Measurements from ENCODE around the gene SCFD2.

SCFD2 gene

GRCh38 chr4:52894443-52894842 is 471.4 kb downstream of the SCFD2 start:
- Histone ChIP-seq H3K4me3 (ENCODE audit: low read depth, low read length) (no peak overlapping the region), H3K36me3 (replicated peaks) (no peaks in the 10 kb centered on the region), H3K27me3 (replicated peaks) (no peaks in the 10 kb centered on the region), H3K27ac (no peak overlapping the region)
- in situ Hi-C loops (cut with HindIII; ENCODE audit: low pct_ligation_motif_present, low sequenced_read_pairs) = no loop called here
- DNase-seq = no peak
- TF ChIP-seq, protein P1, sequence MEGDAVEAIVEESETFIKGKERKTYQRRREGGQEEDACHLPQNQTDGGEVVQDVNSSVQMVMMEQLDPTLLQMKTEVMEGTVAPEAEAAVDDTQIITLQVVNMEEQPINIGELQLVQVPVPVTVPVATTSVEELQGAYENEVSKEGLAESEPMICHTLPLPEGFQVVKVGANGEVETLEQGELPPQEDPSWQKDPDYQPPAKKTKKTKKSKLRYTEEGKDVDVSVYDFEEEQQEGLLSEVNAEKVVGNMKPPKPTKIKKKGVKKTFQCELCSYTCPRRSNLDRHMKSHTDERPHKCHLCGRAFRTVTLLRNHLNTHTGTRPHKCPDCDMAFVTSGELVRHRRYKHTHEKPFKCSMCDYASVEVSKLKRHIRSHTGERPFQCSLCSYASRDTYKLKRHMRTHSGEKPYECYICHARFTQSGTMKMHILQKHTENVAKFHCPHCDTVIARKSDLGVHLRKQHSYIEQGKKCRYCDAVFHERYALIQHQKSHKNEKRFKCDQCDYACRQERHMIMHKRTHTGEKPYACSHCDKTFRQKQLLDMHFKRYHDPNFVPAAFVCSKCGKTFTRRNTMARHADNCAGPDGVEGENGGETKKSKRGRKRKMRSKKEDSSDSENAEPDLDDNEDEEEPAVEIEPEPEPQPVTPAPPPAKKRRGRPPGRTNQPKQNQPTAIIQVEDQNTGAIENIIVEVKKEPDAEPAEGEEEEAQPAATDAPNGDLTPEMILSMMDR (IDR thresholded peaks at IDR 0.05; ENCODE audit: low read depth, low read length, missing control alignments) = no peak

GRCh38 chr4:52892880-52893279 is 473.0 kb downstream of the SCFD2 start:
- no peak overlapping the region for H3K4me3 ChIP-seq (ENCODE audit: low read depth, low read length)
- H3K27ac ChIP-seq = no peak overlapping the region
- in situ Hi-C loops (cut with HindIII; ENCODE audit: low pct_ligation_motif_present, low sequenced_read_pairs) = no loop called here
- no peaks in the 10 kb centered on the region for H3K36me3 ChIP-seq (replicated peaks)
- DNase-seq = no peak
- no peaks in the 10 kb centered on the region for H3K27me3 ChIP-seq (replicated peaks)
- TF ChIP-seq, protein P1 (IDR thresholded peaks at IDR 0.05; ENCODE audit: low read depth, low read length, missing control alignments) = no peak

DNA sequence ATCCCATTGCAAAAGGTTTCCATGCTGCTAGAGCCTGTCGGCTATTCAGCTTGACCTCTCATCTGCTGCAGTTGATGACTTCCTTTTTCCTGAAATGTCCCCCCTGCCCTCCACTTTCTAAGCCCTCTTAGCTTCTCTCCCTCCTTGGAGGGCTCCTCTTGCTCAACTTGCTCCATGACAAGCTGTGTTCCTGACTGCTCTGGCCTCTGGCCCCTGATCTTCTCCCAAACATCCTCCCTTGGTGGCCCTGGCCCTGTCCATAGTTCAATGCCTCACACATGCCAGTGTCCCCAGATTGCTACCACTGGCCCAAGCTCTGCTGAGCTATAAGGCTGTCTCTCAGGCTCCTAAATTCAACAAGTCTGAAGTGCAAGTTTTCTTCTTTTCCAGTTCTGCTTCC is 474.1 kb downstream of the SCFD2 start:
- no peak overlapping the region for H3K27ac ChIP-seq

GRCh38 chr4:52890521-52890791 is 475.4 kb downstream of the SCFD2 start:
- Histone ChIP-seq H3K27me3 (replicated peaks) (no peaks in the 10 kb centered on the region), H3K27ac (no peak overlapping the region), H3K4me3 (ENCODE audit: low read depth, low read length) (no peak overlapping the region), H3K36me3 (replicated peaks) (no peaks in the 10 kb centered on the region)
- TF ChIP-seq, protein P1 (IDR thresholded peaks at IDR 0.05; ENCODE audit: low read depth, low read length, missing control alignments) = no peak
- DNase-seq = no peak
- in situ Hi-C loops (cut with HindIII; ENCODE audit: low pct_ligation_motif_present, low sequenced_read_pairs) = no loop called here

More for the DNA sequence above, 474.1 kb downstream of the SCFD2 start:
- in situ Hi-C loops (cut with HindIII; ENCODE audit: low pct_ligation_motif_present, low sequenced_read_pairs) = no loop called here
- no peak overlapping the region for H3K4me3 ChIP-seq (ENCODE audit: low read depth, low read length)
- no peak for DNase-seq
- no peaks in the 10 kb centered on the region for H3K36me3 ChIP-seq (replicated peaks)
- no peaks in the 10 kb centered on the region for H3K27me3 ChIP-seq (replicated peaks)
- TF ChIP-seq, protein P1 (IDR thresholded peaks at IDR 0.05; ENCODE audit: low read depth, low read length, missing control alignments) = no peak

DNA sequence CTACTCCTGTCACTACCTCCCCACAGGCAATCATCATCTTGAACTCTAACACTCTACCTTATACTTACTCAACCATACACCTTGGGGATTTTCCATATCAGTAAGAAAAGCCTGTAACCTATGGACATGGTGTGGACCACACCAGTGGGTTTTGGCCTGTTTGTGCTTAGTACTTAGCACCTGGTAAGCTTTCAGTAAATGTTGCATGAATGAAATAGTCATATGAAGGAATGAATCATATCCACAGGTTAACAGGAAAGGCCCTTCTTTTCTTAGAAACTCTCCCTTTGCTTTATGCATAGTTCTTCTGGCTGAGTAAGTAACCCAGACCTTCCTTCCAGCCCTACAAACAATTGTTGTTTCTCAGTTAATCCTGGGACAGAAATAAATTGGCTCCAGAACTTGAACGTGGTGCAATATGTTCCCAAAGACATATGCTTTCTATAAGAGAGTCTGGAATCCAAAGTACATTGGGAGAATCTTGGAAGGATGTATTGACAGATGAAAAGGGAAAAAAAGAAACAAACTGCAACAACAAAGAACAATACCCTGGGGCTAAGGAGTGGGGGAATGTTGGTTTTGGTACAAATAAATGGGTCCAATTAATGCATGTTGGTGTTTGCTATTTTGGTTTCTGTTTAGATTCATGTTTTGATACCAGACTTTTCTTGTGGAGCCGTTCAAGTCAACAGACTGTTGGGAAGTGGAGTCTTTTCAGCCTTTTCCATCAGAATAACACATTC is 475.9 kb downstream of the SCFD2 start:
- TF ChIP-seq, protein P1 (IDR thresholded peaks at IDR 0.05; ENCODE audit: low read depth, low read length, missing control alignments) = no peak
- H3K27me3 ChIP-seq (replicated peaks) = no peaks in the 10 kb centered on the region
- in situ Hi-C loops (cut with HindIII; ENCODE audit: low pct_ligation_motif_present, low sequenced_read_pairs) = no loop called here
- H3K4me3 ChIP-seq (ENCODE audit: low read depth, low read length) = no peak overlapping the region
- H3K27ac ChIP-seq = no peak overlapping the region
- no peak for DNase-seq
- no peaks in the 10 kb centered on the region for H3K36me3 ChIP-seq (replicated peaks)

GRCh38 chr4:52889354-52889753 is 476.5 kb downstream of the SCFD2 start:
- Histone ChIP-seq H3K27me3 (replicated peaks) (no peaks in the 10 kb centered on the region), H3K27ac (no peak overlapping the region), H3K36me3 (replicated peaks) (no peaks in the 10 kb centered on the region), H3K4me3 (ENCODE audit: low read depth, low read length) (no peak overlapping the region)
- no peak for DNase-seq
- in situ Hi-C loops (cut with HindIII; ENCODE audit: low pct_ligation_motif_present, low sequenced_read_pairs) = no loop called here
- TF ChIP-seq, protein P1 (IDR thresholded peaks at IDR 0.05; ENCODE audit: low read depth, low read length, missing control alignments) = no peak
